Endothelial cell of umbilical vein (primary cell): ENCODE measurements around the gene CSRP1. TPM values are rescaled to one million over a fixed set of nuclear protein-coding genes. Genes with fewer than 3 reads are reported as not detected.

Experiments
- BruUV-seq: library from RNA; stranded (reverse); fragments of 400-500 nt; replicated peaks from 2 replicates; lab custom pipeline; 2021; lab: Mats Ljungman, UMichigan
- CTCF ChIA-PET: fragments of 300-600, 350-600 bp; sonication (Branson Sonifier 250); formaldehyde crosslinking; loops from one replicate; lab custom pipeline; 2021; ENCODE audit warnings: antibody characterized with exemption, inconsistent platforms; lab: Charles Lee
- POLR2A ChIA-PET: fragments of 300-600, 350-600 bp; sonication (Branson Sonifier 250); formaldehyde crosslinking; loops from one replicate; lab custom pipeline; 2021; ENCODE audit warnings: antibody characterized with exemption, inconsistent platforms; lab: Charles Lee
- DNase-seq: peaks from one replicate; pipeline ENCODE4 v3.0.0-alpha.2; 2011; ENCODE audit warnings: low read depth, low spot score
- FAIRE-seq: peaks from 2 replicates; lab custom pipeline; 2011; peaks lifted over from hg19 to GRCh38; lab: Jason Lieb, UNC
- H2AFZ ChIP-seq: 2 replicates; pipeline ENCODE4 v1.6.0; 2012; ENCODE audit warnings: low read depth, low read length, control low read depth, inconsistent platforms
- H3K27ac ChIP-seq: 2 replicates; pipeline ENCODE4 v1.5.1; 2011; ENCODE audit warnings: low read depth, mild to moderate bottlenecking, control low read depth, low read length, moderate library complexity; ENCODE audit not compliant: insufficient read depth
- H3K27me3 ChIP-seq, 2 experiments: 2 replicates each; pipeline versions ENCODE4 v1.6.0 to v1.6.1; 2011; ENCODE audit warnings: low read length in 2 of 2, mixed read lengths in 1 of 2; ENCODE audit not compliant: control insufficient read depth in 2 of 2, insufficient read depth in 2 of 2
- H3K36me3 ChIP-seq, 2 experiments: 2 replicates in 1 of 2; 3 replicates in 1 of 2; pipeline ENCODE4 v1.5.1; 2011; ENCODE audit warnings: low read length in 2 of 2, mild to moderate bottlenecking in 1 of 2, moderate library complexity in 1 of 2; ENCODE audit not compliant: control insufficient read depth in 2 of 2, insufficient read depth in 2 of 2; ENCODE audit errors: extremely low read depth in 1 of 2
- H3K4me1 ChIP-seq: 3 replicates; pipeline ENCODE4 v1.5.1; 2011; ENCODE audit warnings: mild to moderate bottlenecking, low read length; ENCODE audit not compliant: control insufficient read depth, insufficient read depth; ENCODE audit errors: extremely low read depth
- H3K4me2 ChIP-seq: 2 replicates; pipeline ENCODE4 v1.6.1; 2011; ENCODE audit warnings: low read length, control low read depth, mixed read lengths; ENCODE audit not compliant: insufficient read depth
- H3K4me3 ChIP-seq, 3 experiments: fragments of 200-600 bp in 1 of 3; sonication (generic), shearing (Covaris generic) in 1 of 3; replicated peaks in 1 of 3; 2 replicates each; pipeline ENCODE4 v1.5.1; 2011 to 2016; ENCODE audit warnings: control low read depth in 3 of 3, low read length in 3 of 3, mild to moderate bottlenecking in 2 of 3, inconsistent platforms in 1 of 3, low read depth in 1 of 3, moderate library complexity in 1 of 3; ENCODE audit not compliant: insufficient read depth in 1 of 3
- H3K79me2 ChIP-seq: 2 replicates; pipeline ENCODE4 v1.6.0; 2012; ENCODE audit warnings: low read length, inconsistent platforms; ENCODE audit not compliant: control insufficient read depth, insufficient read depth
- H3K9ac ChIP-seq: replicated peaks from 2 replicates; pipeline ENCODE3; 2011; ENCODE audit warnings: low read length, control low read depth; ENCODE audit not compliant: insufficient read depth; ENCODE audit errors: extremely low read depth
- H3K9me1 ChIP-seq: replicated peaks from 3 replicates; pipeline ENCODE4 v1.6.0; 2011; ENCODE audit warnings: mild to moderate bottlenecking, low read length; ENCODE audit not compliant: control insufficient read depth, insufficient read depth; ENCODE audit errors: extremely low read depth
- H3K9me3 ChIP-seq: replicated peaks from 2 replicates; pipeline ENCODE4 v1.5.1; 2012; ENCODE audit warnings: low read length, inconsistent platforms; ENCODE audit not compliant: control insufficient read depth, insufficient read depth
- H4K20me1 ChIP-seq: replicated peaks from 2 replicates; pipeline ENCODE3; 2011; ENCODE audit warnings: mild to moderate bottlenecking, low read length; ENCODE audit not compliant: control insufficient read depth, insufficient read depth; ENCODE audit errors: extremely low read depth
- CTCF ChIP-seq, 2 donors: IDR thresholded peaks; 1 replicate in 1 of 2; 2 replicates in 1 of 2; pipeline ENCODE4 v1.5.1; 2011; ENCODE audit warnings: low read length in 2 of 2, mild to moderate bottlenecking in 2 of 2, moderate library complexity in 2 of 2, control low read depth in 1 of 2, inconsistent platforms in 1 of 2, low read depth in 1 of 2; ENCODE audit not compliant: insufficient read depth in 1 of 2; ENCODE audit errors: extremely low read depth in 1 of 2
- FOS ChIP-seq: IDR thresholded peaks from 2 replicates; pipeline ENCODE4 v1.6.1; 2011; ENCODE audit warnings: mild to moderate bottlenecking, low read length, moderate library complexity, borderline replicate concordance; ENCODE audit not compliant: insufficient read depth
- GATA2 ChIP-seq: IDR thresholded peaks from 2 replicates; pipeline ENCODE4 v1.7.0; 2011; ENCODE audit warnings: low read depth, mild to moderate bottlenecking, moderate library complexity, mixed read lengths, low read length; ENCODE audit not compliant: insufficient read length, insufficient read depth
- JUN ChIP-seq: IDR thresholded peaks from 2 replicates; pipeline ENCODE4 v1.6.1; 2011; ENCODE audit warnings: borderline replicate concordance, low read depth; ENCODE audit not compliant: insufficient read length, insufficient read depth
- MYC ChIP-seq: IDR thresholded peaks from one replicate; pipeline ENCODE4 v1.6.1; 2011; ENCODE audit warnings: mild to moderate bottlenecking, low read depth, low read length
- POLR2A ChIP-seq: IDR thresholded peaks from 2 replicates; pipeline ENCODE4 v1.6.1; 2012; ENCODE audit warnings: low read depth, mild to moderate bottlenecking, control low read depth, low read length
- POLR2AphosphoS5 ChIP-seq: IDR thresholded peaks from 2 replicates; pipeline ENCODE4 v1.6.1; 2012; ENCODE audit warnings: low read depth, mild to moderate bottlenecking, control low read depth, low read length, moderate library complexity; ENCODE audit not compliant: insufficient read depth
- dilution Hi-C: fragments of 300-500 bp; cut with MboI; formaldehyde crosslinking; loops from one replicate; pipeline ENCODE4 v1.15.0; 2019; ENCODE audit warnings: low sequenced_read_pairs; ENCODE audit not compliant: extremely low pct_ligation_motif_present
- intact Hi-C: fragments of 100-400 bp; cut with micrococcal nuclease; formaldehyde crosslinking; loops from one replicate; pipeline ENCODE4 v1.10.0; 2022
- polyA plus RNA-seq, 4 experiments: library from polyadenylated mRNA; depleted of rRNA in 3 of 4; stranded (reverse) in 3 of 4; unstranded in 1 of 4; fragments of >200 nt; gene quantifications; 2 replicates each; pipeline versions ENCODE4 v1.2.1 to v1.2.3, GENCODE V29; 2011 to 2012; ENCODE audit warnings: missing spikeins in 1 of 4
- total RNA-seq: library from RNA; stranded (reverse); gene quantifications from 2 replicates; pipeline ENCODE4 v1.2.3, GENCODE V29; 2021

CSRP1 gene
- total and polyA plus RNA-seq, 2 donors (not counting 3 experiments of a cell fraction or from before 2014, with no cell fraction given): 393 to 510 TPM

GRCh38 chr1:201461645-201462441 lies 45.1 kb downstream of the CSRP1 start:
- peak; percentile 33 for FAIRE-seq
- Histone ChIP-seq H3K9me3 (no peaks in the 10 kb centered on the region), H3K9me1 (no peaks in the 10 kb centered on the region), H2AFZ (no peak overlapping the region), H3K9ac (no peak overlapping the region), H3K79me2 (peaks cover 2% of the 10 kb centered on the region), H4K20me1 (no peaks in the 10 kb centered on the region), H3K27me3 (no peaks in the 10 kb centered on the region), H3K4me3 (no peak overlapping the region), H3K4me2 (no peak overlapping the region), H3K4me1 (peaks cover 13% of the 10 kb centered on the region), H3K27ac (no peak overlapping the region), H3K36me3 (peaks cover 0 to 12% of the 10 kb centered on the region in 2 experiments)
- POLR2A ChIA-PET: interaction anchor here (0.6 to 1.2 kb wide), 2 partner anchors 45 to 73 kb away, joined by 4 to 11 read pairs; partner anchors contain the start of gene CSRP1
- CTCF ChIA-PET: interaction anchor here (1.0 to 6.7 kb wide), 7 partner anchors 9 to 51 kb away, joined by 3 to 58 read pairs (median 11); no protein-coding TSS in a partner anchor
- peak; percentile 61 for DNase-seq
- dilution Hi-C loops (no loop called here), intact Hi-C loops (no loop called here)
- peak; percentile 17 for TF ChIP-seq POLR2AphosphoS5
- TF ChIP-seq MYC: no peak
- TF ChIP-seq POLR2A: peak; percentile 16
- peak; percentile 24 for TF ChIP-seq FOS
- no peak for TF ChIP-seq CTCF (IDR thresholded peaks at IDR 0.05; ENCODE audit: extremely low read depth in 1 of 2, insufficient read depth in 1 of 2, low read depth in 1 of 2, low read length in 2 of 2)
- TF ChIP-seq JUN: peak; percentile 20
- no peak for TF ChIP-seq GATA2
- BruUV-seq: no TSS peak
